HepG2 (cell line): ENCODE measurements around the gene GSC. TPM values are rescaled to one million over a fixed set of nuclear protein-coding genes. Genes with fewer than 3 reads are reported as not detected.
"Not testable (repeated sequence)": the region's sequence is repeated elsewhere in the genome, so short reads cannot be mapped to it uniquely, and the experiment has no call there.

Experiments used
- ATAC-seq: fragments of 200-7000 bp; cut with Tn5 transposase; 3 replicates; pipeline ENCODE4 v1.9.1; 2020; ENCODE audit warnings: mild to moderate bottlenecking, moderate library complexity
- BruUV-seq: library from RNA; stranded (reverse); fragments of 400-500 nt; replicated peaks from 2 replicates; lab custom pipeline; 2021; lab: Mats Ljungman, UMichigan
- CTCF ChIA-PET: fragments of 300-600 bp; formaldehyde crosslinking; extraction: SDS; loops from one replicate; lab custom pipeline; 2021; ENCODE audit warnings: low total read pairs, inconsistent platforms, low intra/inter-chr PET ratio; lab: Yijun Ruan, JAX
- POLR2A ChIA-PET: fragments of 350-600 bp; sonication (Branson Sonifier 250); formaldehyde crosslinking; loops from one replicate; lab custom pipeline; 2020; ENCODE audit warnings: antibody characterized with exemption, inconsistent platforms; lab: Yijun Ruan, JAX
- DNase-seq: peaks from one replicate; pipeline ENCODE4 v3.0.0-alpha.2; 2015; ENCODE audit warnings: low spot score
- FAIRE-seq: peaks from 3 replicates; lab custom pipeline; 2011; peaks lifted over from hg19 to GRCh38; lab: Jason Lieb, UNC
- H2AFZ ChIP-seq: one replicate; pipeline ENCODE4 v1.6.1; 2011; ENCODE audit warnings: low read length, inconsistent platforms
- H3K27ac ChIP-seq: fragments of 300-600 bp; 3 replicates; pipeline ENCODE4 v1.8.0; 2011; ENCODE audit warnings: mixed run types, mild to moderate bottlenecking, mixed read lengths, low read length, inconsistent platforms; ENCODE audit not compliant: insufficient read depth; ENCODE audit errors: extremely low read length
- H3K27me3 ChIP-seq, 2 experiments: fragments of 200-600 bp in 1 of 2; 2 replicates in 1 of 2; 3 replicates in 1 of 2; pipeline versions ENCODE4 v1.6.0 to v1.8.0; 2011; ENCODE audit warnings: low read length in 2 of 2, mild to moderate bottlenecking in 2 of 2, moderate library complexity in 2 of 2, inconsistent platforms in 1 of 2; ENCODE audit not compliant: insufficient read depth in 2 of 2, control insufficient read depth in 1 of 2
- H3K36me3 ChIP-seq, 2 experiments: fragments of 200-600 bp in 1 of 2; replicated peaks in 1 of 2; 2 replicates in 1 of 2; 3 replicates in 1 of 2; pipeline versions ENCODE4 v1.5.1 to v1.8.0; 2011; ENCODE audit warnings: low read length in 2 of 2, inconsistent platforms in 1 of 2; ENCODE audit not compliant: insufficient read depth in 2 of 2, control insufficient read depth in 1 of 2
- H3K4me1 ChIP-seq: 2 replicates; pipeline ENCODE4 v1.5.1; 2012; ENCODE audit warnings: low read length, inconsistent platforms; ENCODE audit not compliant: insufficient read depth
- H3K4me2 ChIP-seq: 2 replicates; pipeline ENCODE4 v1.6.0; 2011; ENCODE audit warnings: low read depth, low read length, inconsistent platforms
- H3K4me3 ChIP-seq, 3 experiments: fragments of 200-600 bp in 1 of 3; sonication (generic), shearing (Covaris generic) in 1 of 3; replicated peaks in 1 of 3; 2 replicates each; pipeline ENCODE4 v1.5.1; 2011 to 2016; ENCODE audit warnings: low read length in 3 of 3, inconsistent platforms in 2 of 3, low read depth in 2 of 3, mild to moderate bottlenecking in 2 of 3, control low read depth in 1 of 3, mixed read lengths in 1 of 3; ENCODE audit not compliant: insufficient read depth in 1 of 3
- H3K79me2 ChIP-seq: one replicate; pipeline ENCODE4 v1.6.1; 2011; ENCODE audit warnings: low read length, inconsistent platforms; ENCODE audit not compliant: insufficient read depth
- H3K9ac ChIP-seq: 2 replicates; pipeline ENCODE4 v1.6.0; 2011; ENCODE audit warnings: mild to moderate bottlenecking, low read depth, low read length, inconsistent platforms; ENCODE audit not compliant: insufficient read depth
- H3K9me3 ChIP-seq: 2 replicates; pipeline ENCODE4 v1.5.1; 2012; ENCODE audit warnings: mild to moderate bottlenecking, low read length
- H4K20me1 ChIP-seq: 2 replicates; pipeline ENCODE4 v1.6.0; 2011; ENCODE audit warnings: inconsistent platforms, mild to moderate bottlenecking, low read length, moderate library complexity; ENCODE audit not compliant: insufficient read depth
- ATF7 ChIP-seq, 2 experiments: fragments of 450-650 bp in 1 of 2; sonication (generic) in 1 of 2; formaldehyde crosslinking in 1 of 2; IDR thresholded peaks; 2 replicates each; pipeline versions ENCODE4 v1.4.0 to v1.6.1; 2016 to 2020; ENCODE audit warnings: antibody characterized with exemption in 1 of 2, mild to moderate bottlenecking in 1 of 2, missing genetic modification reagents in 1 of 2
- CREB1 ChIP-seq, 2 experiments: fragments of 450-650 bp in 1 of 2; IDR thresholded peaks; 2 replicates each; pipeline ENCODE4 v1.6.1; 2016 to 2017; ENCODE audit warnings: control low read depth in 1 of 2, mild to moderate bottlenecking in 1 of 2, missing compliant biosample characterization in 1 of 2, missing genetic modification characterization in 1 of 2
- ZNF205 ChIP-seq: IDR thresholded peaks from 2 replicates; pipeline ENCODE4 v1.6.1; 2018; ENCODE audit warnings: missing biosample characterization, missing genetic modification reagents
- WGBS: methylation state at CpG from one replicate; pipeline ENCODE4 v1.1.6; 2017; ENCODE audit warnings: low lambda C conversion rate; 5-methylcytosine and 5-hydroxymethylcytosine counted together
- in situ Hi-C: cut with HindIII; loops from 2 replicates; pipeline ENCODE4 v1.10.0; 2017; ENCODE audit warnings: low pct_unique_long_range_greater_than_20kb; ENCODE audit not compliant: extremely low pct_ligation_motif_present
- intact Hi-C: fragments of 100-400 bp; cut with micrococcal nuclease; formaldehyde crosslinking; loops from one replicate; pipeline ENCODE4 v1.10.0; 2022; ENCODE audit not compliant: unreplicated experiment
- polyA plus RNA-seq, 8 experiments: library from polyadenylated mRNA; depleted of rRNA in 3 of 8; stranded (reverse) in 7 of 8; unstranded in 1 of 8; fragments of >200 nt; fragmentation: Illumina TruSeq in 4 of 8; extraction: Trizol in 4 of 8; gene quantifications; 2 replicates each; pipeline versions ENCODE4 v1.2.1 to v1.2.3, GENCODE V29; 2011 to 2016; ENCODE audit warnings: low read depth in 4 of 8, missing spikeins in 1 of 8, mixed read lengths in 1 of 8; ENCODE audit not compliant: insufficient read depth in 1 of 8
- total RNA-seq, 5 experiments: library from RNA; depleted of rRNA; stranded (reverse); fragments of >200 nt; fragmentation: Illumina TruSeq; extraction: Trizol; gene quantifications; 2 replicates each; pipeline ENCODE4 v1.2.3, GENCODE V29; 2016; ENCODE audit warnings: low read depth in 1 of 5

Gene GSC
- total and polyA plus RNA-seq, 2 of the 13 experiments (the other 11 are each of a cell fraction or from before 2014, with no cell fraction given): not detected

GRCh38 chr14:94801225-94801624, 31.3 kb upstream of the GSC start:
- FAIRE-seq: no peak
- ChIA-PET CTCF (no interaction called here), POLR2A (no interaction called here)

GRCh38 chr14:94800764-94801163, 30.9 kb upstream of the GSC start:
- BruUV-seq, H3K27me3 ChIP-seq, H3K36me3 ChIP-seq, ATAC-seq, H3K4me1 ChIP-seq, H3K27ac ChIP-seq, H4K20me1 ChIP-seq, H3K9ac ChIP-seq, in situ Hi-C loops, H3K4me2 ChIP-seq, H3K9me3 ChIP-seq, intact Hi-C loops, H2AFZ ChIP-seq, FAIRE-seq, POLR2A ChIA-PET, CTCF ChIA-PET, H3K79me2 ChIP-seq, H3K4me3 ChIP-seq, DNase-seq: not testable (repeated sequence)
- 20% methylated on average over 7 of the region's 9 CpGs for WGBS

More at GRCh38 chr14:94801225-94801624, 31.3 kb upstream of the GSC start:
- intact Hi-C loops (no loop called here), in situ Hi-C loops (no loop called here)
- H3K27me3 ChIP-seq: peaks cover 0 to 10% of the 10 kb centered on the region in 2 experiments; a peak in 2 of 5 replicates
- no peak overlapping the region for H3K4me3 ChIP-seq
- DNase-seq (no peak), ATAC-seq (no peak)
- H3K9me3 ChIP-seq: no peaks in the 10 kb centered on the region; the same call in 1 of the 2 replicates
- WGBS: 31% methylated on average over 3 of the region's 8 CpGs
- H3K27ac ChIP-seq: no peak overlapping the region
- TF ChIP-seq ATF7 (IDR thresholded peaks at IDR 0.05) (peak; percentile 68), ATF7 (CRISPR knock-in tag; IDR thresholded peaks at IDR 0.05) (no peak), CREB1 (IDR thresholded peaks at IDR 0.05) (peak; percentile 78), CREB1 (CRISPR knock-in tag; IDR thresholded peaks at IDR 0.05) (no peak), ZNF205 (no peak)
- H2AFZ ChIP-seq: no peak overlapping the region
- no peaks in the 10 kb centered on the region for H4K20me1 ChIP-seq
- H3K9ac ChIP-seq: no peak overlapping the region
- no peak overlapping the region for H3K4me2 ChIP-seq
- no peaks in the 10 kb centered on the region for H3K36me3 ChIP-seq
- H3K79me2 ChIP-seq: no peaks in the 10 kb centered on the region
- H3K4me1 ChIP-seq: no peaks in the 10 kb centered on the region
- no TSS peak for BruUV-seq
